Measurements from ENCODE around the gene SARDH.

DNA sequence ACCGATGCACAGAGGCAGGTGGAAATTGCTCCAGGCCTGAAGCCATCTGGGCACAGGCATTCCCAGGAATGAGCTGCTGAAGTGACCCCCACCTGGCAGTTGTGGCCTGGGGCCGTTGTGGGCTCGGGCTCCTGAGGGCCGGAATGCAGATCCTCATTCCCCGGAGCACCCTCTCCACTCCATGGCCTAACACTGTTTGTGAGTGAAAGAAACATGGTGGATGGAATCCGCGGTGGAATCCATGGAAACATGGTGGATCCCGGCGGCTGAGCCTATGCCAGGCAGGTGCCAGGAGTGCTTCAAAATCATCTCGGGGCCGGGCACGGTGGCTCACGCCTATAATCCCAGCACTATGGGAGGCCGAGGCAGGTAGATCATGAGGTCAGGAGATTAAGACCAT lies 3.6 kb upstream of the SARDH start:
- TF ChIP-seq, protein P1, sequence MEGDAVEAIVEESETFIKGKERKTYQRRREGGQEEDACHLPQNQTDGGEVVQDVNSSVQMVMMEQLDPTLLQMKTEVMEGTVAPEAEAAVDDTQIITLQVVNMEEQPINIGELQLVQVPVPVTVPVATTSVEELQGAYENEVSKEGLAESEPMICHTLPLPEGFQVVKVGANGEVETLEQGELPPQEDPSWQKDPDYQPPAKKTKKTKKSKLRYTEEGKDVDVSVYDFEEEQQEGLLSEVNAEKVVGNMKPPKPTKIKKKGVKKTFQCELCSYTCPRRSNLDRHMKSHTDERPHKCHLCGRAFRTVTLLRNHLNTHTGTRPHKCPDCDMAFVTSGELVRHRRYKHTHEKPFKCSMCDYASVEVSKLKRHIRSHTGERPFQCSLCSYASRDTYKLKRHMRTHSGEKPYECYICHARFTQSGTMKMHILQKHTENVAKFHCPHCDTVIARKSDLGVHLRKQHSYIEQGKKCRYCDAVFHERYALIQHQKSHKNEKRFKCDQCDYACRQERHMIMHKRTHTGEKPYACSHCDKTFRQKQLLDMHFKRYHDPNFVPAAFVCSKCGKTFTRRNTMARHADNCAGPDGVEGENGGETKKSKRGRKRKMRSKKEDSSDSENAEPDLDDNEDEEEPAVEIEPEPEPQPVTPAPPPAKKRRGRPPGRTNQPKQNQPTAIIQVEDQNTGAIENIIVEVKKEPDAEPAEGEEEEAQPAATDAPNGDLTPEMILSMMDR (IDR thresholded peaks at IDR 0.05) = no peak
- no peak for TF ChIP-seq POLR2A (IDR thresholded peaks at IDR 0.05)

Measured in heart left ventricle (tissue), 13 donors.